OCI-LY3 (cell line): ENCODE results near the gene OR5H1.
"Not testable (repeated sequence)": the region's sequence is repeated elsewhere in the genome, so short reads cannot be mapped to it uniquely, and the experiment has no call there.

Source experiments
- EZH2phosphoT487 ChIP-seq: fragments of 200-600 bp; shearing (Covaris generic); IDR thresholded peaks from 2 replicates; pipeline ENCODE4 v1.6.1; 2018; ENCODE audit warnings: antibody characterized with exemption, mixed run types, low read depth
- TF ChIP-seq, protein P1 (sequence below): fragments of 200-600, 300-600 bp; sonication (generic); IDR thresholded peaks from 2 replicates; pipeline ENCODE4 v1.5.1; 2014; ENCODE audit warnings: antibody characterized with exemption, low read length, low read depth

DNA sequence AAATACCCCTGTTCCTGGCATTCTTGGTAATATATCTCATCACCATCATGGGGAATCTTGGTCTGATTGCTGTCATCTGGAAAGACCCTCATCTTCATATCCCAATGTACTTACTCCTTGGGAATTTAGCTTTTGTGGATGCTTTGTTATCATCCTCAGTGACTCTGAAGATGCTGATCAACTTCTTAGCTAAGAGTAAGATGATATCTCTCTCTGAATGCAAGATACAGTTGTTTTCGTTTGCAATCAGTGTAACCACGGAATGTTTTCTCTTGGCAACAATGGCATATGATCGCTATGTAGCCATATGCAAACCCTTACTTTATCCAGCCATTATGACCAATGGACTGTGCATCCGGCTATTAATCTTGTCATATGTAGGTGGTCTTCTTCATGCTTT, 18.9 kb downstream of the OR5H1 start:
- TF ChIP-seq, protein P1, sequence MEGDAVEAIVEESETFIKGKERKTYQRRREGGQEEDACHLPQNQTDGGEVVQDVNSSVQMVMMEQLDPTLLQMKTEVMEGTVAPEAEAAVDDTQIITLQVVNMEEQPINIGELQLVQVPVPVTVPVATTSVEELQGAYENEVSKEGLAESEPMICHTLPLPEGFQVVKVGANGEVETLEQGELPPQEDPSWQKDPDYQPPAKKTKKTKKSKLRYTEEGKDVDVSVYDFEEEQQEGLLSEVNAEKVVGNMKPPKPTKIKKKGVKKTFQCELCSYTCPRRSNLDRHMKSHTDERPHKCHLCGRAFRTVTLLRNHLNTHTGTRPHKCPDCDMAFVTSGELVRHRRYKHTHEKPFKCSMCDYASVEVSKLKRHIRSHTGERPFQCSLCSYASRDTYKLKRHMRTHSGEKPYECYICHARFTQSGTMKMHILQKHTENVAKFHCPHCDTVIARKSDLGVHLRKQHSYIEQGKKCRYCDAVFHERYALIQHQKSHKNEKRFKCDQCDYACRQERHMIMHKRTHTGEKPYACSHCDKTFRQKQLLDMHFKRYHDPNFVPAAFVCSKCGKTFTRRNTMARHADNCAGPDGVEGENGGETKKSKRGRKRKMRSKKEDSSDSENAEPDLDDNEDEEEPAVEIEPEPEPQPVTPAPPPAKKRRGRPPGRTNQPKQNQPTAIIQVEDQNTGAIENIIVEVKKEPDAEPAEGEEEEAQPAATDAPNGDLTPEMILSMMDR: not testable (repeated sequence)
- not testable (repeated sequence) for TF ChIP-seq EZH2phosphoT487
